Neural progenitor cell (in vitro differentiated cells): Measurements from ENCODE around the gene ASIC3.

Source experiments
- CTCF ChIP-seq: fragments of 200-600 bp; sonication (generic); IDR thresholded peaks from 2 replicates; pipeline ENCODE4 v1.5.1; 2017; ENCODE audit warnings: antibody characterized with exemption, mild to moderate bottlenecking
- EZH2 ChIP-seq: fragments of 200-600 bp; sonication (generic); IDR thresholded peaks from 2 replicates; pipeline ENCODE4 v1.6.1; 2017; ENCODE audit warnings: antibody characterized with exemption, mild to moderate bottlenecking, moderate library complexity
- EZH2phosphoT487 ChIP-seq: fragments of 200-600 bp; sonication (generic); IDR thresholded peaks from 2 replicates; pipeline ENCODE4 v1.6.1; 2017; ENCODE audit warnings: antibody characterized with exemption

GRCh38 chr7:151079199-151079910 lies 31.0 kb downstream of the ASIC3 start:
- TF ChIP-seq EZH2 (no peak), CTCF (no peak), EZH2phosphoT487 (no peak)
